Endometrial microvascular endothelial cells (primary cell): ENCODE results near the gene IL37. TPM values are rescaled to one million over a fixed set of nuclear protein-coding genes. Genes with fewer than 3 reads are reported as not detected.

Experiments used
- in situ Hi-C: cut with HindIII; loops from 2 replicates; pipeline ENCODE4 v1.10.0; 2017; ENCODE audit warnings: low sequenced_read_pairs, low pct_unique_long_range_greater_than_20kb; ENCODE audit errors: inconsistent ontology term
- total RNA-seq: library from RNA; depleted of rRNA; stranded (reverse); fragments of >200 nt; gene quantifications from one replicate; pipeline ENCODE4 v1.2.3, GENCODE V29; 2015; ENCODE audit errors: inconsistent ontology term

The IL37 gene
- total RNA-seq, 1 donor from 2014 or later: not detected

- in situ Hi-C loops: no loop called here
These were observed 7.3 kb downstream of the IL37 start for GRCh38 chr2:112918256-112918655.

- in situ Hi-C loops: no loop called here
These were observed 8.1 kb downstream of the IL37 start for GRCh38 chr2:112919086-112919485.

- in situ Hi-C loops: no loop called here
These were observed 10.1 kb downstream of the IL37 start for GRCh38 chr2:112920923-112921532.

DNA sequence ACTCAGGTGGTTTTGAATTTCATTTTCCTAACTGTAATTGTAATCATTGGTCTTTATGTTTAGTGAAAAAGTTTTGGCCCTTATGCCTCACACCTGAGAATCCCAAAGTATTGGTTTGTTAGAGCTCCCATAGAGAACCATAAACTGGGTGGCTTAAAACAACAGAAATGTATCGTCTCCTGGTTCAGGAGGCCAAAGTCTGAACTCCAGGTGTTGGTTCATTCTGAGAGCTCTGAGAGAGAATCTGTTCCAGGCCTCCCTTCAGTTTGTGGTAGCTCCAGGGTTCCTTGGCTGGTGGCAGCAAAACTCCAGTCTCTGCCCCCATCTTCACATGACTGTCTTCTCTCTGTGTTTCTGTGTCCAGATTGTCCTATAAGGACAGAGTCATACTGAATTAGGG, 11.0 kb downstream of the IL37 start:
- in situ Hi-C loops: no loop called here

DNA sequence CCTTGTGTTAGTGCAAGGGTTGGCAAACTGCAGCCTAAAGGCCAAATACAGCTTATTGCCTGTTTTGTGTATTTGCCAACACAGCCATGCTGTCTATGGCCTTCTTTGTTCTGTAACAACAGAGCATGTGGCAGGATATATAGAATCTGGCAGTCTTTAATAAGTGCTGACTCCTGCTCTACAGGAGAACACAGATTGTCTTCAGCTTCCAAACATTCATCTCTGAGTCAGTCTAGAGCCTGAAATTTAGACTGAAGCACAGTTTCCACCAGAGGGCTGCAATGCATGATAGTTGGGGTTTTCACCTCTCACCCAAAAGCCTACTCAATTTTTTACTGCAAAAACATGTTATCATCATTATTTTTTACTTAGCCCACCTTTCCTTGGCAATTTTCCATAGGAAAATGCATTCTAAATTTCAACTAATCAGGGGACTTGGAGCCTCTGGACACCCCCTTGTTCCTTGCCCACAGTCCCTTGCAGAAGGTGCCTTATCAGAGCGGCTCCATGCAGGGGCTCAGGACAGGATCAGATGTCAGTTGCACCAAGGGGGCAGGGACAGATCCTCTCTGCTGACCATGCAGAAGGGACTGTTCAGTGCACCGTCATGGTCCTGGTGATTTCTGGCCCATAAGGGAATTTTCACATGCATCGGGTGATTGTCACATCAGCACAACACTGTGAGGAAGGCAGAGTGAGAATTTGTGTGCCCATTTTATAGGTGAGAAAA, 12.4 kb downstream of the IL37 start:
- in situ Hi-C loops: no loop called here

DNA sequence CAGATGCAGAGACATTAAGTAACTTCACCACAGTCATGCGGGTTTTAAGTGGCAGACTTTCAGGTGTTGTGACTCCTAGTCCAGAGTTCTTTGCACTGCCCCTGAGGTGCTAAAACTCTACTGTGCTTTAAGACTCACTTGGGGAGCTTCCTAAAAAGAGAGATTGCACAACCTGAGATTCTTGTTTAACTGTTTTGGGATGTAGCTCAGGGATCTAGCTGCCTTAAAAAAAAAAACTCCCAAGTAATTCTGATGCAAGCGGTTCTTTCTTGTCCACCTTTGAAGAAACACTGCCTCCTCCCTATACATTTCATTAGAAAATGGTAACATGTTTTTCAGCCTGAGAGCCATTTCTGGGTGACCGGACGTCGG, 13.0 kb downstream of the IL37 start:
- in situ Hi-C loops: no loop called here

- in situ Hi-C loops: no loop called here
These were observed 13.4 kb downstream of the IL37 start for GRCh38 chr2:112924360-112924759.

GRCh38 chr2:112924821-112925220, 13.9 kb downstream of the IL37 start:
- in situ Hi-C loops: loop anchor here (25.0 kb wide), 1 partner anchor 163 kb away; the partner anchor contains the start of gene CKAP2L

GRCh38 chr2:112926707-112927106, 15.7 kb downstream of the IL37 start:
- in situ Hi-C loops: loop anchor here (25.0 kb wide), 1 partner anchor 164 kb away; the partner anchor contains the start of gene CKAP2L

GRCh38 chr2:112927745-112928144, 16.8 kb downstream of the IL37 start:
- in situ Hi-C loops: loop anchor here (25.0 kb wide), 1 partner anchor 165 kb away; the partner anchor contains the start of gene CKAP2L

- in situ Hi-C loops: loop anchor here (25.0 kb wide), 1 partner anchor 171 kb away; the partner anchor contains the start of gene CKAP2L
These were observed 22.3 kb downstream of the IL37 start for GRCh38 chr2:112933261-112933660.

DNA sequence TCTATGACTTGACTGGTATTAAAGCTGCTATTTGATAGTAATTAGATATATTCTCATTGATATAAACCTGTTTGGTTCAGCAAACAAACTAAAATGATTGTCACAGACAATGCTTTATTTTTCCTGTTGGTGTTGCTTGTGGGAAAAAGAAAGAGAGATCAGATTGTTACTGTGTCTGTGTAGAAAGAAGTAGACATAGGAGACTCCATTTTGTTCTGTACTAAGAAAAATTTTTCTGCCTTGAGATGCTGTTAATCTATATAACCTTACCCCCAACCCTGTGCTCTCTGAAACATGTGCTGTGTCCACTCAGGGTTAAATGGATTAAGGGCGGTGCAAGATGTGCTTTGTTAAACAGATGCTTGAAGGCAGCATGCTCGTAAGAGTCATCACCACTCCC, 23.2 kb downstream of the IL37 start:
- in situ Hi-C loops: loop anchor here (25.0 kb wide), 1 partner anchor 172 kb away; the partner anchor contains the start of gene CKAP2L

GRCh38 chr2:112936927-112937232, 25.9 kb downstream of the IL37 start:
- in situ Hi-C loops: loop anchor here (25.0 kb wide), 1 partner anchor 175 kb away; the partner anchor contains the start of gene CKAP2L

DNA sequence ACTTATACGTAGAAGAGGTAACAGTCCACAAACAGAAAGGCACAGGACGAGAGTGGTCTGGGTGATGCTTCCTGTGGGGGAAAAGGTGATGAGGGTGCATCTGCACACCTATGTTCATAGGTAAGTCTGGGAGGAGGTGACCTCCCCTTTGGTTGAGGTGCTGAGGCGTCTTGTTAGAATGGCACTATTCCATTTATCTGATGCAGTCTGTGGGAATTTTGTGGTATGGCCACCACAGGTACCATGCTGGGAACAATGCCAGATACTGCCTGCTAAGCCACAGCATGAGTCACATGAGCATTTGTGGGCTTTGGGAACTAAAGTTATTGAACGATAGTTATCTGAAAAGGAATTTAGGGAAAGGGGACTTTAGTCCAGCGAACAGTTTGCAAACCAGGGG, 27.9 kb downstream of the IL37 start:
- in situ Hi-C loops: loop anchor here (25.0 kb wide), 1 partner anchor 177 kb away; the partner anchor contains the start of gene CKAP2L

DNA sequence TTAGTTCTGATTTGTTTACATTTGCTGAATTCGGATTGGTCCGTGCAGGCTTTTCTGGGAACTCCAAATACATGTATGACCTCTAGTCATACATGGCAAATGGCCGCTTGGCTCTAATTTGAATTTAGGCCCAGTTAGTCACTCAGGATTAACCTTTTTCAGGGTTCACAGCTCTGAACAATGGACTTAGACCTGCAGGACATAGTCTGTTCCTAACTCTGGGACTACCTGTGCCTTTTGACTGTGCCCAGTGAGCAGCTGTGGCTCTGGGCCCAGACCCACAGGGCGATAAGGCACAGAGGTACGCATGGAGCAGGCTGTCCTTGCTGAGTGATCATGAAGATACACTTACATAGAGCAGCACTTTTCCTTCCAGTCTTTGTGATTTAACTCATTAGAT, 28.5 kb downstream of the IL37 start:
- in situ Hi-C loops: loop anchor here (25.0 kb wide), 1 partner anchor 177 kb away; the partner anchor contains the start of gene CKAP2L

GRCh38 chr2:112940859-112941625, 30.1 kb downstream of the IL37 start:
- in situ Hi-C loops: loop anchor here (25.0 kb wide), 1 partner anchor 179 kb away; the partner anchor contains the start of gene CKAP2L

DNA sequence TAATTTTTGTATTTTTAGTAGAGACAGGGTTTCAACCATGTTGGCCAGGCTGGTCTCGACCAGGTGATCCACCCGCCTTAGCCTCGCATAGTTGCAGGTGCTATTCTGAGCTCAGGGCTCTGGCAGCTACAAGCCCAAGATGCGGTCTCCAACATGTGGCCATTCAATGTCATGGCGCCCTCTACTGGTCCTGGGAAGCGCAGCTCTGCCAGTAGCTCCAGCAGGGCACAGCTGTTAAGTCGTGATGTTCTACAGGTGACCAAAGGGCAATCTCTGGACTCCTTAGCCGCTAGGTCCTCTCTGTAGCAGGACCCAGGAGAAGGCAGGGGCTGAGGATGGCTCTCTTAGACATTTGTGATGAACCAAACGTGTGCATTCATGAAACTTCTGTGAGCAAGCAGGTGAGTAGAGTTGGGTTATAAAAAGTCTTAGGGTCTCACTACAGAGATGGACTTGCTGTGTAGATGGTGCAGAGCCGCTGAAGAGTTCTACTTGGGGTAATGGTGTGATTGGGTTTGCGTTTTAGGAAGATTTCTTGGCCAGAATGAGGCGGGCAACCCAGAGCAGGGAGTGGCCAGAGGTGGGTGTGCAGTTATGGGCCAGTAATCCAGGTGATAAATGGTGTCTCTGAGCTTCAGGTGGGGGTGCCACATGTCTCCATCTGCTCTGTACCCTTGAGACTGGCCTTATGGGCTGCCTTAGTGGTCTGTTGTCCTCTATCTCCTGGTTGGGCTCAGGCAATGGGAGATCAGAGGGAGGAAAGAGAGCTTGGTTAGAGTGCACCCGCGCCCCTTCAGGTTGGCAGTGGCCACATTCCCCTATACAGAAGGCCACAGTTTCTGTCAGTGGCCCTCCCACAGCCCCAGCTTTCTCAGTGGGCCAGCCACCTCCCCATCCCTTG, 31.0 kb downstream of the IL37 start:
- in situ Hi-C loops: loop anchor here (25.0 kb wide), 1 partner anchor 180 kb away; the partner anchor contains the start of gene CKAP2L

DNA sequence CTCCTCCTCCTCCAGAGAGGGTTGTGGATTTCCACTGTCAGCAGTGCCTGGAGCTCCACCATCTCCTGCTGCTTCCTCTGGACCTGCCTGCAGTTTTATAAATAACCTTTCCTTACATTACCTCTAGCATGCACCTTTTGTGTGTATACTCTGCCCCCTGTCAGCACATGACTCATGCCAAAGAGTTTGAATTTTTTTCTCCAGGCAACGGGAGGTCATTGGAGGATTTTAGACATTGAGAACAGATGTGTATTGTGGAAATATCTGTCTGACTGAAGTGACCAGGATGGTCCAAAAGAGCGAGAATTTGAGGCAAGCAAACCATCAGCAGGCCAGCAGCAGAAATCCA, 31.7 kb downstream of the IL37 start:
- in situ Hi-C loops: loop anchor here (25.0 kb wide), 1 partner anchor 180 kb away; the partner anchor contains the start of gene CKAP2L
